Gastroesophageal sphincter (tissue), 4 donors: ENCODE measurements around the gene CASP10. TPM values are rescaled to one million over a fixed set of nuclear protein-coding genes. Genes with fewer than 3 reads are reported as not detected.

Experiments
- ATAC-seq: fragments of 150-250 bp; one replicate; pipeline ENCODE4 v1.9.1; 2016; ENCODE audit warnings: mild to moderate bottlenecking, moderate library complexity
- H3K27ac ChIP-seq, 4 donors: fragments of 200-600 bp; sonication (generic) in 3 of 4; 1 replicate in 3 of 4; 2 replicates in 1 of 4; pipeline ENCODE4 v1.5.1; 2016 to 2019
- H3K27me3 ChIP-seq: fragments of 200-600 bp; sonication (generic); one replicate; pipeline ENCODE4 v1.5.1; 2019
- H3K36me3 ChIP-seq, 2 donors: fragments of 200-600 bp; sonication (generic); one replicate each; pipeline ENCODE4 v1.5.1; 2019; ENCODE audit warnings: control low read depth in 1 of 2
- H3K4me1 ChIP-seq, 3 donors: fragments of 200-600 bp; sonication (generic); 1 replicate in 2 of 3; 2 replicates in 1 of 3; pipeline ENCODE4 v1.5.1; 2016 to 2019; ENCODE audit warnings: control low read depth in 2 of 3
- H3K4me3 ChIP-seq, 2 donors: fragments of 200-600 bp; sonication (generic); one replicate each; pipeline ENCODE4 v1.5.1; 2019; ENCODE audit warnings: mild to moderate bottlenecking in 1 of 2, moderate library complexity in 1 of 2
- H3K9me3 ChIP-seq, 3 donors: fragments of 200-600 bp; sonication (generic); one replicate each; pipeline ENCODE4 v1.5.1; 2017 to 2019; ENCODE audit warnings: control low read depth in 2 of 3
- CTCF ChIP-seq, 4 experiments: fragments of 200-600 bp in 2 of 4; fragments of 450-650 bp in 2 of 4; sonication (generic) in 1 of 4; IDR thresholded peaks; one replicate each; pipeline ENCODE4 v1.5.1; 2017 to 2019; ENCODE audit warnings: antibody characterized with exemption in 4 of 4, mild to moderate bottlenecking in 2 of 4, moderate library complexity in 2 of 4
- EP300 ChIP-seq: sonication (generic); formaldehyde crosslinking; IDR thresholded peaks from one replicate; pipeline ENCODE4 v1.6.1; 2017; ENCODE audit warnings: antibody characterized with exemption, mild to moderate bottlenecking
- POLR2A ChIP-seq, 2 donors: fragments of 450-650 bp; IDR thresholded peaks; one replicate each; pipeline ENCODE4 v1.6.1; 2017; ENCODE audit warnings: antibody characterized with exemption in 2 of 2, mild to moderate bottlenecking in 2 of 2, moderate library complexity in 1 of 2
- POLR2AphosphoS5 ChIP-seq: sonication (generic); formaldehyde crosslinking; IDR thresholded peaks from one replicate; pipeline ENCODE4 v1.6.1; 2017; ENCODE audit warnings: antibody characterized with exemption
- WGBS, 2 donors: methylation state at CpG; one replicate each; pipeline ENCODE4 v1.1.5; 2018; ENCODE audit warnings: low coverage in 1 of 2; 5-methylcytosine and 5-hydroxymethylcytosine counted together
- total RNA-seq, 4 donors: library from RNA; depleted of rRNA; stranded (reverse); fragments of >200 nt; gene quantifications; one replicate each; pipeline ENCODE4 v1.1.0, GENCODE V29; 2016

Gene CASP10
- total RNA-seq, 4 donors from 2014 or later, result 2.6 to 7.5 (median 6.3) TPM

GRCh38 chr2:201267278-201268030 lies 84.5 kb downstream of the CASP10 start:
- H3K4me3 ChIP-seq, result no peak overlapping the region
- H3K27ac ChIP-seq, result no peak overlapping the region
- H3K27me3 ChIP-seq, result no peaks in the 10 kb centered on the region
- WGBS, 2 donors, result 88 to 89% methylated on average over 5 to 12 of the region's 12 CpGs
- peaks cover 0 to 41% of the 10 kb centered on the region in 2 donors for H3K36me3 ChIP-seq
- H3K9me3 ChIP-seq, result no peaks in the 10 kb centered on the region
- no peaks in the 10 kb centered on the region for H3K4me1 ChIP-seq
- TF ChIP-seq CTCF (IDR thresholded peaks at IDR 0.05) (no peak), POLR2A (IDR thresholded peaks at IDR 0.05) (no peak), POLR2AphosphoS5 (no peak), EP300 (no peak)
- ATAC-seq, result no peak

GRCh38 chr2:201269764-201270163 lies 86.8 kb downstream of the CASP10 start:
- Histone ChIP-seq H3K4me3 (no peak overlapping the region), H3K27me3 (no peaks in the 10 kb centered on the region), H3K4me1 (no peaks in the 10 kb centered on the region), H3K9me3 (no peaks in the 10 kb centered on the region), H3K27ac (no peak overlapping the region), H3K36me3 (peaks cover 0 to 61% of the 10 kb centered on the region in 2 donors)
- no peak for TF ChIP-seq EP300
- TF ChIP-seq CTCF (IDR thresholded peaks at IDR 0.05), result no peak
- TF ChIP-seq POLR2A (IDR thresholded peaks at IDR 0.05), result no peak
- no peak for TF ChIP-seq POLR2AphosphoS5
- no peak for ATAC-seq
- WGBS, 2 donors, result 88 to 98% methylated on average over 2 of the region's 2 CpGs

- Histone ChIP-seq H3K36me3 (peaks cover 0 to 67% of the 10 kb centered on the region in 2 donors), H3K9me3 (no peaks in the 10 kb centered on the region), H3K4me1 (no peaks in the 10 kb centered on the region), H3K27ac (no peak overlapping the region), H3K4me3 (no peak overlapping the region), H3K27me3 (no peaks in the 10 kb centered on the region)
- ATAC-seq, result no peak
- no peak for TF ChIP-seq POLR2AphosphoS5
- 84 to 95% methylated on average over 8 of the region's 9 CpGs for WGBS, 2 donors
Observed at GRCh38 chr2:201270293-201271001, 87.5 kb downstream of the CASP10 start.

GRCh38 chr2:201271917-201272316 lies 89.0 kb downstream of the CASP10 start:
- no peak for TF ChIP-seq POLR2A (IDR thresholded peaks at IDR 0.05)
- no peak for TF ChIP-seq CTCF (IDR thresholded peaks at IDR 0.05)
- TF ChIP-seq POLR2AphosphoS5, result no peak
- no peak for TF ChIP-seq EP300
- peaks cover 0 to 75% of the 10 kb centered on the region in 2 donors for H3K36me3 ChIP-seq
- no peak for ATAC-seq
- H3K27ac ChIP-seq, result no peak overlapping the region
- WGBS, 2 donors, result 85 to 93% methylated on average over 2 of the region's 2 CpGs
- no peaks in the 10 kb centered on the region for H3K27me3 ChIP-seq
- no peaks in the 10 kb centered on the region for H3K4me1 ChIP-seq
- no peaks in the 10 kb centered on the region for H3K9me3 ChIP-seq
- H3K4me3 ChIP-seq, result no peak overlapping the region

- WGBS, 2 donors, result 79 to 93% methylated on average over 4 to 8 of the region's 9 CpGs
- H3K9me3 ChIP-seq, result no peaks in the 10 kb centered on the region
- no peak overlapping the region for H3K4me3 ChIP-seq
- TF ChIP-seq POLR2A (IDR thresholded peaks at IDR 0.05), result no peak
- TF ChIP-seq EP300, result no peak
- TF ChIP-seq POLR2AphosphoS5, result no peak
- no peak for TF ChIP-seq CTCF (IDR thresholded peaks at IDR 0.05)
- no peak for ATAC-seq
- no peak overlapping the region for H3K27ac ChIP-seq
- peaks cover 0 to 61% of the 10 kb centered on the region in 2 donors for H3K36me3 ChIP-seq
- no peaks in the 10 kb centered on the region for H3K4me1 ChIP-seq
- H3K27me3 ChIP-seq, result no peaks in the 10 kb centered on the region
Observed at GRCh38 chr2:201273330-201273983, 90.5 kb downstream of the CASP10 start.
